Posterior cingulate gyrus (tissue), 11 donors: Measurements from ENCODE around the gene ASPN.

Experiments
- DNase-seq, 10 donors: peaks; one replicate each; pipeline versions ENCODE4 v3.0.0 to v3.0.0-alpha.2; 2020 to 2021; ENCODE audit warnings: mixed read lengths in 3 of 10
- intact Hi-C: fragments of 100-400 bp; cut with DNase I; formaldehyde crosslinking; loops from one replicate; pipeline ENCODE4 v1.15.1; 2023

Gene ASPN

DNA sequence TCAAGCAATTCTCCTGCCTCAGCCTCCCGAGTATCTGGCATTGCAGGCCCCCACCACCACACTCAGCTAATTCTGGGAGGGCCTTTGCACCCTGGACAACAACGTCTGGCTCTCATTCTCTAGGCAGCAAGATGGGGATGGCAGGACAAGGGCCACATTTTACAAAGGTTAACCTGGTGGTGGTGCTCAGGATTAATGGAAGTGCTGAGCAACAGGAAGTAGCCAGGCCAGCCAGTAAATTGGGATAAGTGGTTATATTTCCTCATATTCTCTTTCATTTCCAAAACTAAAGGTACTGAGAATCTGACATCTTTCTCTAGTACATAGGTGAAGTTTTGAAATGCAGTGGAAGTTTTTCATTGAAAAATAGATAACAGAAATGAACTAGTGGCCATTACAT, 24.7 kb upstream of the ASPN start:
- intact Hi-C loops: loop anchor here (10.0 kb wide), 1 partner anchor 108 kb away; no protein-coding TSS in a partner anchor
- DNase-seq: peak in 1 of 10 donors; percentile 26

DNA sequence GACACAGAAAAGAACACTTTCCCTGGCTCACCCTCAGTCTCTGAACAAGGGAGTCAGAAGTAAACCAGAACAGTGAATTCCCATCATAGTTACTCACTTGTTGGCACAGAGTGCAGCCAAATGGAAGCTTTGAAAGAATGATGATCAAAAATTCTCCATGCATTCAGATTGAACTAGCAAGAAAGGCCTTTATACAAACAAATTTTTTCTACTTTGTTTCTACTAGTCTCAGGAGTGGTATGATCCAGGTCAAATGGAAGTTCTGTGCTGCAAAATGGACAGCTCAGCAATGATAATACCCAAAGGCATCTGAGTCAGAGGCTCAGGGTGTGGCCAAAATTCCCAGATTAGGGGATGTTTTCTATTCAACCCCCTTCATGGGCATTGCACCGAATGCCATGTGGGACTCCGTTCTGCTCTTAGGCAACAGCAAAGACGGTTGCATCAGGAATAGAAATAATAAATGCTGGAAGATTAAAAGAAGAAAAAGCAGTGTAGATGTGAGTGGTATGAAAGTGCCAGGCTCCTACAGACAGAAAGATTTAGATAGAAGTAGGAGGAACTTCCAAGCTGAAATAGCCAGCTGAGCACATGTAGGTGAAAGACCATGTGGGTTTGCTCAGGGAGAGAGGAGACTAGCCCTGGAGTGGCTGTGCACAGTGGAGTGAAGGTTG, 24.0 kb upstream of the ASPN start:
- intact Hi-C loops: loop anchor here (10.0 kb wide), 1 partner anchor 108 kb away; no protein-coding TSS in a partner anchor
- DNase-seq: no peak

DNA sequence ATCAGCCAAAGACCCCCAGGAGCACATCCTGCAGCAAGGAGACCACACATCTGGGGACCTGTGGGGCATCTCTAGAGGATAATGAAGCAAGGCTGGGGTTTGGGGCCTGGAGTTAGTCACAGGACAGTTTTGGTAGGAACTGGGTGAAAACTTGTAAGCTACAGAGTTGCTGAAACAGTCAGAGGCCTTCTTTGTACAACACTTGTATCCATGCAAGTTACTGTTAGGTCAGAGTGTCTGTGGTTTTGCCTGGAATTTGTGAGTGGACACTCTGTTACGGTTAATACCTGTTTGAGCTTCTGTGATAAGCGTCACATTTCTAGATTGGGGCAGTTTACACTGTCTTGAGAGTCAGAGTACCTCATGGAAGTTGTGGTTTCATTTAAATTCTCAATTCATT, 22.6 kb upstream of the ASPN start:
- intact Hi-C loops: loop anchor here (10.0 kb wide), 1 partner anchor 110 kb away; no protein-coding TSS in a partner anchor
- no peak for DNase-seq

DNA sequence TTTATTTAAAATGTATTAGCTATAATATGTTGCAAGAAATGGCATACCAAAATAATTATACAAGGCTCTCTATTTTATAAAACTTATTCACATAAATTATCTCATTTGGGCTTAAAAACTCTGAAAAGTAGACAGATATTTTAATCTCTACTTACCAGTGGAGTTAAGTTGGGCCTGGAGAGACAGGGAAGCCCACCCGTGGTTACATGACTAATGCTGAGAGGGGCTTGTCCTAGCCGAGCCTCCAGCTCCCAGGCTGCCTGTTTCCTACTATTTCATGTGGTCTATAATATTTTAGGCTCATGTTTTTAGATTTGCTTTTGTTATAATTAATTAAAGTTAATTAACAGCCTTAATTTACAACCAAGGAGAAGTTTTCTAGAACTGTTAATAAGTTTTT, 20.9 kb upstream of the ASPN start:
- no peak for DNase-seq
- intact Hi-C loops: loop anchor here (10.0 kb wide), 1 partner anchor 112 kb away; no protein-coding TSS in a partner anchor

DNA sequence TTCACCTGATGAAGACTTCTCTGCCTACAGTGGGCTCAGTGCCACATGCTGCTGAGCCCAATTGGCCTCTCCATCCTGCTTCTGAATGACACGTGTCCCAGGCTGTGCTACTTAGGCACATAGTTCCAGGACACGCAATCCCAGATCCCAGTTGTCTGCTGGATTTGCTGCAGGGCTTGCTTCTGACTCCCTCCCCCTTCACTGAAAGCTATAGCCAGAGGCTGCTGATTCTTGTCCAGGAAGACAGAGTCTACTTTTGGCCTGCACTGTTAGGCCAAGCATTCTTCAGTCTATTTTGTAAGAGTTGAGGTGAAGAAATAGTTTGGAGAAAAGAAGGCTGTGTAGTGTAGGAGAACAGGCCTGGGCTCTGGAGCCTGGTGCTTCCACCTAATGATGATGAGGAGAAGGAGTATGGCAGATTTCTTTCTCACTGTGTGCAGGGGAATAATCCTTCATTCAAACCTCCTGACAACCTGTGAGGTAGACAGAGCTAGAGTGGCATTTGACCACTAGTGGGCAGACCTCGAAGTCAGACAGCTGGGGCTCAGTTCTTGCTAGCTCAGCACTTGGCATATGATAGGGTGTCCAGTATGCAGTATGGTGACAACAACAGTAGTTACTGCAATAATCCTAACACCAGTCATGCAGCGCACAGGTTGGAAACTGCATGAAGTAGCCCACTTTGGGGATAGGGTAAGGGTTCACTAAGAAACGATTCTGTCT, 19.5 kb upstream of the ASPN start:
- peak in 1 of 10 donors; percentile 14 for DNase-seq
- intact Hi-C loops: loop anchor here (10.0 kb wide), 1 partner anchor 113 kb away; no protein-coding TSS in a partner anchor

DNA sequence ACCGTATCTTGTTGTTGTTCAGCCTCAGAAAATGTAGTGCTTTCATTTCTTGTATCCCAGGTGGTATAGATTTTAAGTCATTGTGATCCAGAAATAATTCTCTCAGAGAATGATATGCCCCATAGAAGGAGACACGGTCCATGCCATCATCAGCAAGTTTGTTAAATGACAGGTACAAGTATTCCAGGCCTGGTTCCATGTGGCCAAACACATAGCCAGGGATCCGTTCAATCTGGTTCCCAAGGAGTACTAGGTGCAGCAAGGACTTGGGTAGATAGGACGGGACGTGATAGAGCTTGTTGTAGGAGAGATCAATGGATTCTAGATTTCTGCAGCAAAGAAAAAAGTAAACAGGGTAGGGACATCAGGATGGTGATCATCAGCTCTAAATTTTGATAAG, 18.4 kb upstream of the ASPN start:
- no peak for DNase-seq
- intact Hi-C loops: loop anchor here (10.0 kb wide), 1 partner anchor 114 kb away; no protein-coding TSS in a partner anchor

DNA sequence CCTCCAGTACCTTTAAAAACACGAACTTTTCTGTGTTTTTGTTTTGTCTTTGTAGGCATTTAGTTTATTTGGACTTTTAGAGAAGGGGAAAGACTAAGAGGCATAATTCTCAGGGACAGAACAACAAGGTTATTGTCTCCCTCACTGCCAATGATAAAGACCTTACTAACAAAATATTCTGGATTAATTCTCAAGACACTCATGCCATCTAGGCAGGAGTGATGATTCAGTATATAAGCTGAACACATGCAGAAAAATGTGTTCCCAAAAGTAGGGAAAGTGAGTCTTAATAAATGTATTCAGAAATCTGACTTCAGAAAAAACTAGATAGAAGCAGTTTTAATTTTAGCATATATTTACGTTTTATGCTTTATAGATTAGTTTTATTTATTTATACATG, 17.4 kb upstream of the ASPN start:
- intact Hi-C loops: loop anchor here (10.0 kb wide), 1 partner anchor 115 kb away; no protein-coding TSS in a partner anchor
- DNase-seq: no peak

DNA sequence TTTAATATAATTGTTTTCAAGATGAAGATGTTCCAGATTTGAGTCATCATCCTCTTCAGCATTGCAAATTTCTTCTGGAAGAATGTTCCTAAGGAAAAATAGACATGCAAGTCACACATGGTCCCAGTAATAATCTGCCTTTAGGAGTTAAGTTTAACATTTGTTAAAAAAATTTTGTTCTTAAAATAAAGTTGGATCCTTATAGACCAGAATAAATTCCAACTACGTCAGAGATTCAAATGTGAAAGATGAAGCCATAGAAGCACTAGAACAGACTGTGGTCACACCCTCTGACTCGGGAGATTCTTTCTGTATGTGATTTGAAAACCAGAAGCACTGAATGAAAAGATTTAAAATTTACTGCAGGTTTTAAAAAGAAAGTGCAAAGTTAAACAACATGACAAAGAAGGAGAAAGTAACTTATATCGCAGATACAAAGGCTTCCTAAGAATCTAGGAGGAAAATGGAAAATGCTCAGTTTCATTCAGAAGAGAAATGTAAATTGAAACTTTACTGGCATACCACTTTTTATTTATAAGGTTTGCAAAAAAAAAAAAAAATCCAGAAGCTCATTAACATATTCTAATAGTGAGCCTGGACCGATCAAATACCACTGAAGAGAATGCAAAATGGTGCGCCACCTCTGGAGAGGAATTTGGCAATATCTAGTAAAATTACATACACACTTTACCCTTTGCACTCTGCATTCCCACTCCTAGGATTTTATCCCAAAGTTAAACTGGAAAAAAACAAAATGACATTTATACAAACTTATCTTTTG, 14.3 kb upstream of the ASPN start:
- intact Hi-C loops: no loop called here
- DNase-seq: no peak

DNA sequence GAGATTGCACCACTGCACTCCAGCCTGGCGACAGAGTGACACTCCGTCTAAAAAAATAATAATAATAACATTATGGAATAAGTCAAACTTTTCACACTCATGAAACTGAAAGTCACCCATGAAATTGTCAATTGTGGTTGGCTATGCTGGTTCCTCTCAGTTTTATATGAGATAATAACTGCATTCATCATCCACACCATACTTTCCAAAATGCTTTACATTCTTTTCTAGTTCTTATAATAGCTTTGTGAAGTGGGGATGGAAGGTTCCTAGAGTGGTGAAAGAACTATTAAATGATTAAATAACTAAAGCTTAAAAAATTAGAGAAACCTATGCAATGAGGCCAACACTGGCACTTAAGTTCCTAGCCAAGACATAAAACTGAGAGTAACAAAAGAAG, 12.6 kb upstream of the ASPN start:
- DNase-seq: no peak
- intact Hi-C loops: no loop called here

DNA sequence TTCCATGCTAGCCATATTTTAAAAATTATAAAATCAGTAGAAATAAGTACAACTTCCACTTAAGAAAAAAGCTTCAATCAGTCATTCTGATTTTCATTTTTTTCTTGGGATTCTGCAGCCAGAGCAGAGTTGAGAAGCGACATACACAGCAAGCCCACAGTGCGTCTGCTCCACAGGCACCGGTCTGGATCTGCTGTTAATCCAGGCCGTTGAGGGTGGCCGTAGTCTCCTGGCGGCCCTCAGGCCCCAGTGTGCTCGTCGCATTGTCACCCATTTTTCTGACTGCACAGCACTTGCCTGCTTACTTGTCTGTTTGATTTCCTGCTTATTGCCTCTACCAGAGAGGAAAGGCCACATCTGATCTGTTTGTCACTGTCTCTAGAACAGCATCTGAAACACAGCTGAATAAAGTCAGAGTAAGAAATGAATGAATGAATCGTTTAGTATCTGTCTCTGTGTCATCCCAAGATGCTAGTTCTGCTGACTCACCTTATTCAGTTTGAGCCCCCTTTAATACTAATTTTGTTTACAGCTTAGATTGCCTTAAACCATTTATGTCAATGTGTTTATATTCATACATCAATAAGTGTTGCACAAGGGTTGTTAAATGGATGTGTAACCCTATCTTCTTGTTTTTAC, 11.6 kb upstream of the ASPN start:
- intact Hi-C loops: no loop called here
- peak in 1 of 10 donors; percentile 59 for DNase-seq

DNA sequence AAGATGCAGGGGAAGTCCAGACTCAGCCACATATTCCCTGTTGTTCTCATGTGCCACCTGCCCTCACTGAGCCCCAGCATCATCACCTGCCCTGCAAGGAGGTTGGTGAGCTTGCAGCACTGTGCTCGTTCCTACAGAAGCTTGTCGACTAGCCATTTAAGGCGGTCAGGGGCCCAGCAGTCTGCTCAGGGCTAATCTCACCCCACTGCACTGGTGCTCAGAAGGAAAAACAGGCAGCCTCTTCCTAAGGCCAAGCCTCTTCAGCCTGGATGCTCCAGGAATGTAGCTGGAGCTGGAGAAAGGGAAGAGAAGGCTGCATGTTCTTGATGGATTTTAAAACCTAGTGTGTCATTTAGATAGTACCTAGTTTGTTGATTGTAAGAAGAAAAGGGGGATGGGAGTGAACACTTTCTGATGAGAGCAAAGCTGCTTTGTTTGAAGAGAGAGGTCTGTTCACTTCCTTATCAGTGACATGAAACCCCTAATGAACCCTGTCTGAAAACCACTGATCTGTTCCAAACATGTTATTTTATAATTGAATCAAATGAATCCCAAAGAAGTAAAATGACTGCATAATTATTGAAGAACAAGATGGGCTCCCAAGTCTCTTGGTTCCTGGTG, 10.6 kb upstream of the ASPN start:
- intact Hi-C loops: no loop called here
- no peak for DNase-seq

DNA sequence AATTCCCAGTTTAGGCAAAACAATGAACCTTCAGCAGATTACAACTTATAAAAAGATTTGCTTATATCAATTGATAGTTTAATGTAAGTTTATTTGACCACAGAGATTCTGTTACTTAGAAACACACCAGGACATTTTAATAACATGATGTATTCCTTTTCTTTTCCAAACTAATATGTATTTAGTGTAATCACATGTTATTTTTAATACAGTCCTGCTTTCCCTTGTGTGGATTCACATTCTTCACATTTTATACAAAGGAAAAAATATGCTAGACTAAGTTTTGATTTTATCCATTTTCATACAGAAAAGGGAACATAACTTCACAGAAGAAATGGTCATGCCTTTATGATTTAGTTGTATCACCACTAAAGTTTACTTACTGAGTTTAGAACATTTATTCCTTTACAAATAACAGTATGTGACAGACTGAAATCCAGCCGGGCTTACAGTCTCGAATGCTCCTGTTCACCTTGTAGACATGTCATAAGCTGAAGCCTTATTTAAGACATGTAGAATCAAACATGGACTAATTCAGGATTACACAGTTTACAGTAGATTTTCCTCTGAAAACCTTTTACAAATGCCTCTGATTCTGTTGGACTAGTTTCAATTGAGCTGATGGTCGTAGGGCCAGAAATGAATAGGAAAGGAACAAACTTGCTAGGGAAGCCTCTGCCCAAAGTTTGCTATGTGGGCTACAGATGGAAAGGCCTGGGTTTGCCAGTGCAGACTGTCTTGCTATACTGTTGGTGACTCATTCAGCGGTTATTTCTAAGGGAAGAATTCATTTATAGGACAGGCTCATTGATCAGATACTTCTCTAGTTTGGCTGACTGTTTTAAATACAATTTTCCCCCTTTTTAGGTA, 6.6 kb upstream of the ASPN start:
- intact Hi-C loops: no loop called here
- peak in 1 of 10 donors; percentile 17 for DNase-seq

DNA sequence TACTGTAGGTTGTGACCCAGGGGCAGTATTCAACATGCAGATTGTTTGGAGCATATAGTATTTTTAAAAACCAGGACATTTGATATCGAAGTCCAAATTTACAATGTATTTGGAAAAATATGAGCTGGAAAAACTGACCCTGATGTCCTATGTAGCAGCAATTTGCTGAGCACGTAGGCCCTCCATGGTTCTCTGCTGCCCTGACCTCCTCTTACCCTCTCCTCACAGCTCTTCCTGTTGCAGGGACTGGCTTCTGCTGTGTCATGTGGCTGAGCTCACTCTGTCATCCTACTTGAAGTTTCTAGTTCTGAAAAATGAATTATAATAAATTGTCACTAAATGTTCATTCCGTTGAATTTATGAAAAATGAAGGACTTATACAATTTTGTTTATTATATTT, 4.1 kb upstream of the ASPN start:
- intact Hi-C loops: no loop called here
- DNase-seq: no peak

DNA sequence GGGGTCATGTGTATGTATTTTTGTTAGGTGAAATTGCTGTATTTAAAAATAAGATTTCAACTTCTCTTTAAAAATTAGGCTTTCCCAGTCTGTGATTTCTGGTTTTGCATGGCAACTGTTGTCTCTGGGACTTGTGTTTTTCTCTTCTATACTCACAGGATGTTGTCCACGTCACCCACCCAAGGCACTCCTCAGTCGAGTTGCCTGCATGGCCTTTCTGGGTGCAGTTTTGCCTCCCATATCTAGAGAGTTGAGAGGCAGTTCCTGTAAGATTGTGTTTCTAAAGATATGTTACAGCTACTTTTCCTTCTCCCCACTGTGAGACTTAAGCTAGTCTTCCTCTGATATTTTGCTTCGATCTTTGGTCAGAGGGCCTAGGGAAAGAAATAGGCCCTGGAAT, 2.3 kb upstream of the ASPN start:
- no peak for DNase-seq
- intact Hi-C loops: no loop called here

DNA sequence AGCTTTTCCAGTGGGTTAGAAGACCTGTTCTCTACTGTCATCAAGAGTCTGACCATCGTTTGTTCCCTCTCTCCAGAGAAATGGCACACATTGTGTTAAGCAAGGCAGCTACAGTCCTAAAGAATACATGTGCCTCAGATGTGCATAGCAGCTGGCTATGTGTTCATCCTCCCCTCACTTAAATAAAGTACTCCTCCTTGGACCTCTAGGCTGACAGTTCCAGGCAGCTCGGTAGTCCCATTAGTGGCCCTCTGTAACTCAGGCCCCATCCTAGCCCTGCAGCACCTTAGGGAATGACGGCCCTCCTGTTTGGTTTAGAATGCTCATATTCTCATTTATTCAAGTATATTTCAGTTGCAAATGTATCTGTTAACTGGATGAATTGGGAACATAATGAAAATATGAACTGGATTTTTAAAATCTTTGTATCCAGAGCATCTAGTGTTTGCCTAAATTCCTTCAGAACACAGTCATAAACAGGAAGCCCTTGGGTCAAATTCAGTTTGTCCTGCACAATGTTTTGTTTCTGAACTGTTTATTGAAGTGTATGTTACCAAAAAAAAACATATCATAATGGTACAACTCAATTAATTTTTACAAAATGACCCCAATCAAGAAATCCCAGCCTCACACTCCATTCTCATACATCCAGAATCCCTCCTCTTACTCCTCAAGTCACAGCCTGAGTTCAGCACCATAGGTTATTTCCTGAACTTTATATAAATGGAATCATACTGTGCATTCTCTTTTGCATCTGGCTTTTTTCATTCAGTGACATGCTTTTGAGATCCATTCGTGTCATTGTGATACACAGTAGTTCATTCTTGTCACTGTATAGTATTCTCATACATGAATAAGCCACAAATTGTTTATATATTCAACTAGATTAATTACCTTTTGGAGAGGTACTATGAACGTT, 1.6 kb upstream of the ASPN start:
- DNase-seq: no peak
- intact Hi-C loops: no loop called here

DNA sequence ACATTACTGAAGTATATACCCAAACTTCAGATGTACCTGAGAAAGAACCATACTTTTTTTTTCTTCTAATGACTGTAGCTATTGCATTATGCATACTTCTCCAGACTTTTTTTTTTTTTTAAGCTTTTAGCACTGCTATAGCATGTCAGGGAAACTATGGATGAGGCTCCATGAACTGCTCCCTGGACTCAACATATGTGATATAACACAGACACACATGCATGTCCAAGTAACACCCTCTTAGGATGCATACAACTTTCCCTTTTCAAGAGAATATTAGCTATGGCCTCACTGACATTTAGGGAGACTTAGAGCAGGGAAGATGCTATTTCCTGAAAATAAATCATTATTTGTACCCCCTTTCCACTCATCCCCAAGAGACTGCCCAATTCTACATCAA, 499 bp upstream of the ASPN start:
- intact Hi-C loops: no loop called here

DNA sequence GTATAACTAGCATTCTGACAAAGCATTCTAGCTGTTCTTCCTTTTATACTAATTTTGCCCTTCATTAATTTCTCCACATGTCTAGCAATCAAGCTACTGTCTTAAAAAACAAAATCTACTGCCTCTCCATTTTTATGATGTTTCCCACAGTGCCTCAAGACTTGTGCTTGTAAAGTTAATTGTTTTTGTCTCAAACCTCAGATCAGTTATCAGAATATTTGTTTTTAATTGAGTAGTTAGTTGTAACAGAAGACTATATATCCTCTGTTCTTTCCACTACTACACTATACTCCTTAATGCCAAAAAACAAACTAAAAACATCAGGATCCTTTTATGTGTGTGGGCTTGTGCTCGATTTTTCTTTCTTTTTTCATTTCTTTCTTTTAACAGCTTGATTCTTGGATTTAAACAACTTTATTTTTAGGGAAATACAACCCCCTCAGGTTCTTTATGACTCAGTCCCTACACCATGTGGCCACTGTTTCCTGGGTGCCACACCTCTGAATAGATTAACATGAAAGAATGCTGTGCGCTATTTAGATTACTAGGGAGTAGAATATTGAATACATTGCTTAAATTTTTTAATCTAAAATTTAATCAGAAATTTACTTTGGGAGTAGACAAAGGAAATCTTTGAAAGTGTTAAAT, 1.2 kb downstream of the ASPN start:
- intact Hi-C loops: no loop called here
- DNase-seq: peak in 1 of 10 donors; percentile 17

More for the DNA sequence above, 499 bp upstream of the ASPN start:
- no peak for DNase-seq
